Measurements from ENCODE around the gene CFAP46. TPM values are rescaled to one million over a fixed set of nuclear protein-coding genes. Genes with fewer than 3 reads are reported as not detected.

The CFAP46 gene
- total and polyA plus RNA-seq, 10 of the 15 experiments (the other 5 are each of a cell fraction or from before 2014, with no cell fraction given): 0.01 to 0.18 (median 0.03) TPM; not detected in 7

DNA sequence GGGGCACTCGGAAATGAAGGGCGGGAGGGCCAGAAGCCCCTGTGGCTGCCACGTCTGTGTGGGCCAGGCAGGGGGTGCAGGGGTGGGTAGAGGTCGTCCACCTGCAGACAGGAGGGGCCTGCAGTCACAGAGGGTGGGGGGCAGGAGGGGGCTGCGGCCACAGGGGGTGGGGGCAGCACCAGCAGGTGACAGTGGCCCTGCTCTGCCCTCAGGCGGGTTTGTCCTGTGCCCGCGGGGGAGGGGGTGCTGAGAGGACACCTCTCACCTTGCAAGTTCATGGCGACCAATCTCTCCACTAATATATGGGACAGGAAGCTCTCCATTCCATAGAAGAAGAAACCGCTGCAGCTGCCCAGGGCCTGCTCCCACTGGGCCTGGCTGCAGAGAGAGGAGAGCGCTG lies 129.8 kb downstream of the CFAP46 start:
- FAIRE-seq (no peak), DNase-seq (ENCODE audit: low read depth, low spot score) (no peak), ATAC-seq (no peak)
- intact Hi-C loops (cut with micrococcal nuclease; ENCODE audit: unreplicated experiment) (no loop called here), in situ Hi-C loops (cut with MboI) (no loop called here)
- Histone ChIP-seq H3K4me3 (no peak overlapping the region), H3K27ac (ENCODE audit: control insufficient read depth, insufficient read depth) (no peak overlapping the region), H3K9me3 (replicated peaks; ENCODE audit: control insufficient read depth, insufficient read depth, low read length) (no peaks in the 10 kb centered on the region; the same call in 2 of the 3 replicates), H4K20me1 (ENCODE audit: control insufficient read depth, insufficient read depth) (no peaks in the 10 kb centered on the region), H3K36me3 (ENCODE audit: control insufficient read depth in 2 of 2, insufficient read depth in 2 of 2, low read length in 1 of 2) (no peaks in the 10 kb centered on the region), H2AFZ (ENCODE audit: control insufficient read depth, low read depth, low read length) (no peak overlapping the region), H3K27me3 (replicated peaks in 1 of 2; ENCODE audit: control insufficient read depth in 2 of 2, insufficient read depth in 2 of 2, low read length in 1 of 2) (no peaks in the 10 kb centered on the region), H3K79me2 (ENCODE audit: control insufficient read depth, insufficient read depth, low read length) (no peaks in the 10 kb centered on the region), H3K4me1 (ENCODE audit: control insufficient read depth, insufficient read depth, low read length) (no peaks in the 10 kb centered on the region), H3K4me2 (ENCODE audit: control insufficient read depth, insufficient read depth) (no peak overlapping the region), H3K9ac (ENCODE audit: control insufficient read depth, insufficient read depth, low read length) (no peak overlapping the region)
- POLR2A ChIA-PET: no interaction called here
- CTCF ChIA-PET: no interaction called here
- RAD21 ChIA-PET (ENCODE audit: unreplicated experiment): no interaction called here
- WGBS (ENCODE audit: insufficient coverage, insufficient replicate concordance, low lambda C conversion rate, missing lambda C conversion rate): 57% methylated on average over 6 of the region's 11 CpGs
- TF ChIP-seq, protein P1, sequence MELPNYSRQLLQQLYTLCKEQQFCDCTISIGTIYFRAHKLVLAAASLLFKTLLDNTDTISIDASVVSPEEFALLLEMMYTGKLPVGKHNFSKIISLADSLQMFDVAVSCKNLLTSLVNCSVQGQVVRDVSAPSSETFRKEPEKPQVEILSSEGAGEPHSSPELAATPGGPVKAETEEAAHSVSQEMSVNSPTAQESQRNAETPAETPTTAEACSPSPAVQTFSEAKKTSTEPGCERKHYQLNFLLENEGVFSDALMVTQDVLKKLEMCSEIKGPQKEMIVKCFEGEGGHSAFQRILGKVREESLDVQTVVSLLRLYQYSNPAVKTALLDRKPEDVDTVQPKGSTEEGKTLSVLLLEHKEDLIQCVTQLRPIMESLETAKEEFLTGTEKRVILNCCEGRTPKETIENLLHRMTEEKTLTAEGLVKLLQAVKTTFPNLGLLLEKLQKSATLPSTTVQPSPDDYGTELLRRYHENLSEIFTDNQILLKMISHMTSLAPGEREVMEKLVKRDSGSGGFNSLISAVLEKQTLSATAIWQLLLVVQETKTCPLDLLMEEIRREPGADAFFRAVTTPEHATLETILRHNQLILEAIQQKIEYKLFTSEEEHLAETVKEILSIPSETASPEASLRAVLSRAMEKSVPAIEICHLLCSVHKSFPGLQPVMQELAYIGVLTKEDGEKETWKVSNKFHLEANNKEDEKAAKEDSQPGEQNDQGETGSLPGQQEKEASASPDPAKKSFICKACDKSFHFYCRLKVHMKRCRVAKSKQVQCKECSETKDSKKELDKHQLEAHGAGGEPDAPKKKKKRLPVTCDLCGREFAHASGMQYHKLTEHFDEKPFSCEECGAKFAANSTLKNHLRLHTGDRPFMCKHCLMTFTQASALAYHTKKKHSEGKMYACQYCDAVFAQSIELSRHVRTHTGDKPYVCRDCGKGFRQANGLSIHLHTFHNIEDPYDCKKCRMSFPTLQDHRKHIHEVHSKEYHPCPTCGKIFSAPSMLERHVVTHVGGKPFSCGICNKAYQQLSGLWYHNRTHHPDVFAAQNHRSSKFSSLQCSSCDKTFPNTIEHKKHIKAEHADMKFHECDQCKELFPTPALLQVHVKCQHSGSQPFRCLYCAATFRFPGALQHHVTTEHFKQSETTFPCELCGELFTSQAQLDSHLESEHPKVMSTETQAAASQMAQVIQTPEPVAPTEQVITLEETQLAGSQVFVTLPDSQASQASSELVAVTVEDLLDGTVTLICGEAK (IDR thresholded peaks at IDR 0.05; ENCODE audit: borderline replicate concordance): no peak
- no peak for TF ChIP-seq JUNB (IDR thresholded peaks at IDR 0.05)
- SMC1A ChIA-PET (ENCODE audit: uncharacterized antibody, unreplicated experiment): no interaction called here
- no TSS peak for BruUV-seq (replicated peaks)

DNA sequence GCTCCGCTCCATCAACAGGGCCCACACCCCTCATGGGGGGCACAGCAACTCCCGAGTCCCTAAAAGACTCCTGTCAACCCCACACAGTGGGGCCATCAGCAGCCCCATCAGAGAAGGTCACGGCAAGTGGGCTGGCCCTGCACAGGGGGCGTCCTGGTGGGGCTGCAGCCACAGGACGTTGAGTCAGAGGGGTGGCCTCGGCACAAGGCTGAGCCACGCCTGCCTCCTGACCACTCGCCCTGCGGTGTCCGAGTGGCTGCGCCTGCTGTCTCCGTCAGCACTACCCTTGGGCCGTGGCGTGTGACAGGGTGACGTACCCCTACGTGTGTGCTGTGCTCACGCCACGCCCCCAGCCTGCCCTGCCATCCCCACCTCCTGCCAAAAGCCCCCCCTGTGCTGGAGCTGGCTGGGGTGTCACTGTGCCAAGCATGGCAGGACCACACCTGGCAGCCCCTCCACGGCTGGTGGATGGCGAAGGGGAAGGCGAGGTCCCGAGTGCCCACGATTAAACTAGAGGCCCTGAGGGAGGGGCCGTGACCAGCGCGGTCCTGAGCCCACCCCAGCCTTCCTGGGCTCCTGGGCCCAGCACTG lies 130.4 kb downstream of the CFAP46 start:
- TF ChIP-seq BHLHE40 (IDR thresholded peaks at IDR 0.05; ENCODE audit: borderline replicate concordance in 1 of 2, low read depth in 2 of 2, low read length in 1 of 2): no peak
- TF ChIP-seq HDGF (IDR thresholded peaks at IDR 0.05): no peak
- no peak for TF ChIP-seq DPF2 (IDR thresholded peaks at IDR 0.05)
- TF ChIP-seq HDAC6 (IDR thresholded peaks at IDR 0.05; ENCODE audit: unreplicated experiment): no peak
- TF ChIP-seq, protein P2, sequence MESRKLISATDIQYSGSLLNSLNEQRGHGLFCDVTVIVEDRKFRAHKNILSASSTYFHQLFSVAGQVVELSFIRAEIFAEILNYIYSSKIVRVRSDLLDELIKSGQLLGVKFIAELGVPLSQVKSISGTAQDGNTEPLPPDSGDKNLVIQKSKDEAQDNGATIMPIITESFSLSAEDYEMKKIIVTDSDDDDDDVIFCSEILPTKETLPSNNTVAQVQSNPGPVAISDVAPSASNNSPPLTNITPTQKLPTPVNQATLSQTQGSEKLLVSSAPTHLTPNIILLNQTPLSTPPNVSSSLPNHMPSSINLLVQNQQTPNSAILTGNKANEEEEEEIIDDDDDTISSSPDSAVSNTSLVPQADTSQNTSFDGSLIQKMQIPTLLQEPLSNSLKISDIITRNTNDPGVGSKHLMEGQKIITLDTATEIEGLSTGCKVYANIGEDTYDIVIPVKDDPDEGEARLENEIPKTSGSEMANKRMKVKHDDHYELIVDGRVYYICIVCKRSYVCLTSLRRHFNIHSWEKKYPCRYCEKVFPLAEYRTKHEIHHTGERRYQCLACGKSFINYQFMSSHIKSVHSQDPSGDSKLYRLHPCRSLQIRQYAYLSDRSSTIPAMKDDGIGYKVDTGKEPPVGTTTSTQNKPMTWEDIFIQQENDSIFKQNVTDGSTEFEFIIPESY (IDR thresholded peaks at IDR 0.05): no peak
- no peak for TF ChIP-seq YY1 (IDR thresholded peaks at IDR 0.05; ENCODE audit: low read depth, low read length)
- no peak overlapping the region for H3K27ac ChIP-seq (ENCODE audit: control insufficient read depth, insufficient read depth)
- in situ Hi-C loops (cut with MboI): no loop called here
- no peaks in the 10 kb centered on the region for H3K27me3 ChIP-seq (replicated peaks in 1 of 2; ENCODE audit: control insufficient read depth in 2 of 2, insufficient read depth in 2 of 2, low read length in 1 of 2)
- DNase-seq (ENCODE audit: low read depth, low spot score): no peak
- no peak overlapping the region for H3K4me2 ChIP-seq (ENCODE audit: control insufficient read depth, insufficient read depth)
- WGBS (ENCODE audit: insufficient coverage, insufficient replicate concordance, low lambda C conversion rate, missing lambda C conversion rate): 54% methylated on average over 26 of the region's 26 CpGs
- no peaks in the 10 kb centered on the region for H4K20me1 ChIP-seq (ENCODE audit: control insufficient read depth, insufficient read depth)
- no peak for FAIRE-seq
- POLR2A ChIA-PET: no interaction called here
- H3K4me1 ChIP-seq (ENCODE audit: control insufficient read depth, insufficient read depth, low read length): no peaks in the 10 kb centered on the region
- BruUV-seq (replicated peaks): no TSS peak
- intact Hi-C loops (cut with micrococcal nuclease; ENCODE audit: unreplicated experiment): no loop called here
- no peaks in the 10 kb centered on the region for H3K79me2 ChIP-seq (ENCODE audit: control insufficient read depth, insufficient read depth, low read length)
- no peak overlapping the region for H2AFZ ChIP-seq (ENCODE audit: control insufficient read depth, low read depth, low read length)
- H3K36me3 ChIP-seq (ENCODE audit: control insufficient read depth in 2 of 2, insufficient read depth in 2 of 2, low read length in 1 of 2): no peaks in the 10 kb centered on the region
- RAD21 ChIA-PET (ENCODE audit: unreplicated experiment): no interaction called here
- ATAC-seq: no peak
- no peaks in the 10 kb centered on the region; the same call in 2 of the 3 replicates for H3K9me3 ChIP-seq (replicated peaks; ENCODE audit: control insufficient read depth, insufficient read depth, low read length)
- no peak overlapping the region for H3K4me3 ChIP-seq
- CTCF ChIA-PET: no interaction called here
- SMC1A ChIA-PET (ENCODE audit: uncharacterized antibody, unreplicated experiment): no interaction called here
- no peak overlapping the region for H3K9ac ChIP-seq (ENCODE audit: control insufficient read depth, insufficient read depth, low read length)
